Stimulated activated naive CD4-positive, alpha-beta T cell treated with Interleukin-2 at 50 U/mL for 16 hours (primary cell): Measurements from ENCODE around the gene USP53.
"Not testable (repeated sequence)": the region's sequence is repeated elsewhere in the genome, so short reads cannot be mapped to it uniquely, and the experiment has no call there.

Experiments
- DNase-seq: peaks from one replicate; lab custom pipeline; 2025; lab: John Stamatoyannopoulos, UW

The USP53 gene

DNA sequence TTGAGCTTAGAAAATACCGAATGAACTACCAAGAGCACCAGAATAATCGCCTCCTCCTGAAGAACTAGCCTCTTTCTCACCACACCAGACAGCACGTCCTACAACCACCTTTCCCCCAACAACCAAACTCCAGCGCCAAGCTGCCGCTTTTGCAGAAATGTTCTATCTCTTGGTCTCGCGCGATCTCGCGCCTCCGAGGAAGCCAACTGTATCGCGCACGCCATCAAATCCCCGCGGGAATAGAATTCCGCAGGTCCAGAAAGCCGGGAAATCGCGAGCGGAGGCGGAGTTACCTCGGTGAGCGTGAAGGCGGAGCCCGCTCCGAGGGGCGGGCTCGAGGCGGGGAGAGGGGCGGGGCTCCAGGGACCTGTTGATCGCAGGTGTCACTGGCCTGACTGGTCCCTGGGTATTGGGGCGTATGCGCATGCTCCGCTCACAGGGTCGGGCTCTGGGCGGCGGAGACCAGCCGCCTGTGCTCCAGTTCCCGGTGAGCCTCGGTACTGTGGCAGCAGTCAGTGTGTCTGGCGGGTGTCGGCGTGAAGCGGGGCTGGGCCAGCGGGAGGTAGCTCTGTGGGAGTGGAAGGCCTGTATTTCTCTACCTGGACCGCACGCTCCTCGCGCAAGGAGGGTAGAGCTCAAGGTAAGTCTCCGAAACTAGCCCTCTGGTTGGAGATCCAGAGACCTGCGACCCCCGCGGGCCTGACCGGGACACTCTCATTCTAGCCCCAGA lies at the start of gene USP53:
TSS of gene USP53 (plus strand) at position 480 of the 730 bp plus-strand sequence. CDS start 27,047 bp downstream, outside the sequence.
- peak; percentile 96 for DNase-seq

- DNase-seq: no peak
These were observed 46.7 kb upstream of the USP53 start for GRCh38 chr4:119165767-119166166.

GRCh38 chr4:119170195-119170594 lies 42.3 kb upstream of the USP53 start:
- no peak for DNase-seq

DNA sequence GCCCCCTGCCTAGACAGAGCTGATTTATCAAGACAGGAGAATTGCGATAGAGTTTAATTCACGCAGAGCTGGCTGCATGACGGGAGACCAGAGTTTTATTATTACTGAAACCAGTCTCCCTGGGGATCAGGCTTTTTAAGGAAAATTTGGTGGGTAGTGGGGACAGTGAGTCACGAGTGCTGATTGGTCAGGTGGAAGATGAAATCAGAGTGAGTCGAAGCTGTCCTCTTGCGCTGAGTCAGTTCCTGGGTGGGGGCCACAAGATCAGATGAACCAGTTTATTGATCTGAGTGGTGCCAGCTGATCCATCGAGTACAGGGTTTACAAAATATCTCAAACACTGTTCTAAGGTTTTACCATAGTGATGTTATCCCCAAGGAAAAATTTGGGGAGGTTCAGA lies 40.3 kb upstream of the USP53 start:
- no peak for DNase-seq

GRCh38 chr4:119173729-119174361 lies 38.7 kb upstream of the USP53 start:
- DNase-seq: not testable (repeated sequence)

DNA sequence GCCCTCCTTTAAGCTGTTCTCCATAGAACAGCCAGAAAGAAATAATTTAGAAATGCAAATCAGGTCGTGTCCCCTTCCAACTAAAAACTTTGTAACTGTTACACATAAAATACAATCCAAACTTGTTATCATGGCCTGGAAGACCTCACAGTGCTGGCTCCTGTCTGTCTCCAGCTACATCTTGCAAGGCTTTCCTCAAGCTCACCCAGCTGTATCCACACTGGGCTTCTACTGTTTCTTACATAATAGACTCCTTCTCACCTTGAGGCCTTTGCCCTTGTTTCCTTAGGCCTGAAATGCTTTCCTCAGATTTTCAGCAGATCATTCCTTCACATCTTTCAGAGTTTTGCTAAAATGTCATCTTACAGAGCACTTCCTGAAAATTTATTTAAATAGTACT lies 33.5 kb upstream of the USP53 start:
- DNase-seq: no peak

GRCh38 chr4:119184128-119184527 lies 28.4 kb upstream of the USP53 start:
- DNase-seq: no peak

DNA sequence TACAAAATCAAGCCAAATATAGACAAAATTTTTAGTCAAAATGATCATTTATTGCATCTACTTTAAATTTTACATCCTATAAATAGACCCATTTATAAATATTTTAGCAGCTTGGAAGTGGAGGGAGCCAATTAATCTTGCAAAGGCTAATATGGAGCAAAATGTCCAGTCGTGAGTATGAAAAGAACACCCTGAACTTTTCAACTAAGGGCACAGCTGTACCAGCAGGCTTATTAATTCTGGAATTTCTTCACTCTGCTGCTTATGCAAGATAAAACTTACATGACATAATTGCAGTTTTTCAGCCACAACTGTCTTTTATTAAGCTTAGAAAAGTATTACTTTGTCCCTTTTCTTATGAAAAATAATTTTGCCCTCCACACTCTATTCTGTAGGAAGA lies 22.9 kb upstream of the USP53 start:
- no peak for DNase-seq

GRCh38 chr4:119190354-119190753 lies 22.2 kb upstream of the USP53 start:
- no peak for DNase-seq

- no peak for DNase-seq
These were observed 21.0 kb upstream of the USP53 start for GRCh38 chr4:119191505-119191904.

DNA sequence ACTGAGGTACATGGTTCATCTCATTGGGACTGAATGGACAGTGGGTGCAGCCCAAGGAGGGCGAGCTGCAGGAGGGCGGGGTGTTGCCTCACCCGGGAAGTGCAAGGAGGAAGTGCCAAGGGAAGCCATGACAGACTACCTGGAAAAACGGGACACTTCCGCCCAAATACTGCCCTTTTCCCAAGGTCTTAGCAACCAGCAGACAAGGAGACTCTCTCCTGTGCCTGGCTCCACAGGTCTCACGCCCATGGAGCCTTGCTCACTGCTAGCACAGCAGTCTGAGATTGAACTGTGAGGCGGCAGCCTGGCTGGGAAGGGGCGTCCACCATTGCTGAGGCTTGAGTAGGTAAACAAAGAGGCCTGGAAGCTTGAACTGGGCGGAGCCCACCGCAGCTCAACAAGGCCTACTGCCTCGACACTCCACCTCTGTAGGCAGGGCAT lies 14.7 kb upstream of the USP53 start:
- no peak for DNase-seq

GRCh38 chr4:119204916-119205315 lies 7.6 kb upstream of the USP53 start:
- no peak for DNase-seq

DNA sequence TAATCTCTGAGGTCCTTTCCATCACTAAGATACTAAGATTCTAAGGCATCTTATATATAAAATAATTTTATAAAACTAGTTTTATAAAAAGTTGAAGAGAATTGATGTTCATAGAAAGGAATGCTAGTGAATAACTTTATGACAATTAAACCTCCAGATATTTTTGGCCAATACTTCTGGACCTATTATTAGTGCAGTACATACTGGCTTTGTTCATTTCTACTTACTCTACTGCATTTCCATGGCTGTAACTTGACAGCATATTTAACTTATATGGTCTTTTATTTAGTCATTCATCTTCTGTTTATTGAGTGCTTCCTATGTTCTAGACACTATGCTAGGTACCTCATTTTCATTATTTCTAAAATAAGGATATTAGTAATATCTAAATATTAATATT lies 6.8 kb upstream of the USP53 start:
- DNase-seq: no peak

GRCh38 chr4:119206178-119206577 lies 6.3 kb upstream of the USP53 start:
- DNase-seq: no peak

DNA sequence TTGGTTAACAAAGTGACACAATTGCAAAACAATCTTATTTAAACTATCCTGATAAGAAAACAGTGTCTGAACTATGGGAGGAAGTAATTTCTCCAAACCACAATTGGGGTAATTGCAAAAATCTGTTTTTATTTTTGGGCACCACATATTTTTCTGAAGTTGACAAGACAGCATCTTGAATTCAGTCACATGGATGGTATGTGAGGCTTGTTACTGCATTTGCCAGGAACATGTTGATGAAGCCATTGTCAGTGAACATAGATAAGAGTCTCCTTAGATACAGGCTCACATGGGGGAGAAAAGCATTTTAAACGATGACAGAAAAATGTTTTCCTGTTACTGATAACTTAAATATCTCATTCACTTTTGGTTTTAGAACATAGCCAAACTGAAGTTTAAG lies 5.5 kb upstream of the USP53 start:
- DNase-seq: no peak

DNA sequence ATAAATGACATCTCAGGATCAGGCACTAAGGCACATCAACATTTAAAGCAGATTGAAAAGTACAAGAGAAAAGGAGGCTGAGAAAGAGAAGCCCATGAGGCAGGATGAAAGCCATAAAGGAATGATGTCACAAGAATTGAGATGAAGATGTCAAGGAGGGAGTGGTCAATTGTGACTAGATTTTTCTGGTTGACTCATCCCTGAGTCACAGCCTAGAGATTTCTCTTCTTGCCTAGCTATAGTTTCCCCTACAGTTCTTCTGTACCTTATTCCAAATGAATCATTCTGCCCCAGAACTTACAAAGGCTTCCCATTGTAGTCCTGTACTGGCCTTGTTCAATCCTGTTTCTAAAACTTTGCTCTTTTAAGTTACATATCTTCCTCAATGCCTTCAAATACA lies 3.4 kb upstream of the USP53 start:
- peak; percentile 12 for DNase-seq

DNA sequence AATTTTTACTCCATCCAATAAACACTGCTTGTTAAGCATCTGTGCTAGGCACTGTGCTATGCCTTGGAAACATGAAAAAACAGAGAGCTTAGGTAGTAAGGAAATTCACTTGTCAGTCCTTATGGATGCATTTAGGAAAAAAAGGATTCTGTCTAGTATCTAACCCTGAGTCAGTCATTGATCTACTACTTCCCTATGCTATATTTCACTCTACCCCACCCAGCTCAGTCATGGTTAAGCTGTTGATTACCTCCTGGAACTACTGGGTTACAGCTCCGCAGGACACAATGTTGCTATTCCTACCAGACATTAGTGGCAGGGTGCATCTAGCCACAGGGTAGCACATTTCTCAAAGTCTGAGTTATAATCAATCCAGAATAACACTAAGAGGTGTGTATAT lies 2.9 kb upstream of the USP53 start:
- DNase-seq: no peak

GRCh38 chr4:119210775-119211174 lies 1.7 kb upstream of the USP53 start:
- no peak for DNase-seq

DNA sequence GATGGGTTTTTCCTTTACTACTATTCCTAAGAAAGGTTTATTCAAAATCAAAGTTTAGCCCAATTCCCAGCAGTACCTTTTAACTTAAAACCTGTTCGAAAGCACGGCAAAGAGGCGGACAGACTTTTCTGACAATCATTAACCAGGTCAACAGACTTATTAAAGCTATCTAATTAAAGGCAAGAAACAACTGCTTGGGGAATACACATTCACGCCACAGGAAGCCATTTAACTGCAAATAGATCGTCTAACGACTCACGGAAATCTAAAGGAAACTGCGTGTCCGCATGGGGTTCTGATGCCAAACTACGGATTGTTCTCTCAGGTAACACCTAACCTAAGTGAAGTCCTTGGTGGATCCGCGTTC lies 663 bp upstream of the USP53 start:
- DNase-seq: no peak

- DNase-seq: peak; percentile 56
These were observed 572 bp downstream of the USP53 start for GRCh38 chr4:119212964-119213606.

DNA sequence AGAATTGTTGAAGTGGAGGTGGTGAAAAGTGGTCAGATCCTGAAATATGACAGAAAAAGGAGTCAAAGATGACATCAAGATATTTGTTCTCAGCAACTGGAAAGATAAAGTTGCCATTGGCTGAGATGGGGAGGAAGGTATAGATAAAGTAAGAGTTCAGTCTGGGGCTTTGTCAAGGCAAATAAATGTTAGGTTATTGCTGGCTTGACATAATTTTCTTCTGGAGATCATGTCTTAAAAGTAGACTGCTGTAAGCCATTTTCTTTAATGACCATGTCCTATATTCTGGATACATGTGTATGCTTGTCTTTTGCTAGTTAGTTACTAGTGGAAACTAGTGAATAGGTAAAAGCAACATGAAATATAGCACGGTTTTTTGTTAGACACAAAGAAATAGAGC lies 5.6 kb downstream of the USP53 start:
- no peak for DNase-seq

DNA sequence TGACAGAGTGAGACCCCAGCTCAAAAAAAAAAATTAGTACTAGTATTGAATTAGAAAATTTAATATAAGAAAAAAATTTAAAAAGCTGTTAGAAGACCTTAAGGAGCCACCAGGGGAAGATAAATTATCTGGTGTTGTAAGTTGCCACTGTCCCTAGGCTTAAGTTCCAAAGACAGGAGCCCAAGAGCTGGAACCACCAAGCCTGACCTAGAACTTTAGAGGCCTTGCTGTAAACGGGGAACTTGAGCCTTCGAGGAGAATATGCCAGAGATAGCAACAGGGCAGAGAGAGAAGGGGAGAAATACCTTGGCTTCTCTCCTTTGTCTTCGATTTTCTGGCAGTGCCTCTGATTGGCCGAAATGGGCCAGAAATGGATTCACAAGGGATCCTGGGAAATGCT lies 8.9 kb downstream of the USP53 start:
- DNase-seq: no peak

DNA sequence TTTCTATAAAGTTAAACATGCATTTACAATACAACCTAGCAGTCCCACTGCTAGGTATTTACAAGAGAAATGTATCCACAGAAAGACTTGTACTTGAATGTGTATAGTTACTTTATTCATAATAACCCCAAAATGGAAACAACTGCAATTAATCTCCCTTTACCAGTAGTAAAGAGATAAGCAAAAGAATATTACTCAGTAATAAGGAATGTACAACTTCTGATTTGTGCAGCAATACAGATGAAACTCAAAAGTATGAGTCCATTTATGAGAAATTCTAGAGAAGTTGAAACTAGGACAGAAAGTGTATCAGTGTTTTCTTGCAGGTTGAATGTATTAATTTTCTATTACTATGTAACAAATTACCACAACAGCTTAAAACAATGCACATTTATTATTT lies 15.2 kb downstream of the USP53 start:
- no peak for DNase-seq
